Spleen (tissue), 7 donors: ENCODE data around the gene MYL5.

Experiments used
- CTCF ChIP-seq, 11 experiments: fragments of 200-600 bp in 7 of 11; fragments of 450-650 bp in 4 of 11; sonication (generic) in 4 of 11; IDR thresholded peaks in 8 of 11; conservative IDR thresholded peaks in 3 of 11; 1 replicate in 7 of 11; 2 replicates in 4 of 11; pipeline versions ENCODE4 v1.4.0 to v1.8.0; 2016 to 2021; ENCODE audit warnings: antibody characterized with exemption in 11 of 11, inconsistent platforms in 4 of 11, mild to moderate bottlenecking in 1 of 11
- POLR2A ChIP-seq, 3 donors: fragments of 450-650 bp; IDR thresholded peaks; one replicate each; pipeline ENCODE4 v1.5.1; 2017; ENCODE audit warnings: antibody characterized with exemption in 3 of 3, mild to moderate bottlenecking in 1 of 3
- POLR2AphosphoS5 ChIP-seq, 3 donors: sonication (generic); formaldehyde crosslinking; IDR thresholded peaks; one replicate each; pipeline ENCODE4 v1.5.1; 2017; ENCODE audit warnings: antibody characterized with exemption in 3 of 3
- donor health status: DM: no; HTN: no; CAD: no; lungs with moderate emphysema.
- donor health status: DM: no; HTN: no; CAD: no.
- donor health status: DM: no; HTN: no; CAD: no.

GRCh38 chr4:656436-657337 lies 17.7 kb upstream of the MYL5 start:
- TF ChIP-seq POLR2A (IDR thresholded peaks at IDR 0.05) (no peak), CTCF (IDR thresholded peaks at IDR 0.05 in 8 of 11, conservative IDR thresholded peaks at IDR 0.05 in 3 of 11) (no peak), POLR2AphosphoS5 (IDR thresholded peaks at IDR 0.05) (no peak)
